ENCODE data around the gene TMEM130.

Gene TMEM130

DNA sequence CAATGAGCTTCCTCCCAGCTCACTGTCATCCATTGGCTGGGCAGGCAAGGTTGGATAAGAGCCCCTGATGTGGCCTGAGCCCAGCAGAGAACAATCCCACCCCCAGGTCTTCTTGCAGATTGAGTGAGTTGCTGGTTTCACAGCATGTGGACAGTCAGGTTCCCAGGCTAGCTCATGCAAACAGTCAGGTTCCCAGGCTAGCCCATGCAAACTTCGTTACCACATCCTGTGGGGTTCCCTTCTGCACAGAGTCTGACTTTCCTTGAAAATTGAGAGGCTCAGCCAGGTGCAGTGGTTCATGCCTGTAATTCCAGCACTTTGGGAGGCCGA is 67.1 kb downstream of the TMEM130 start:
- Histone ChIP-seq H3K79me2 (ENCODE audit: insufficient read depth, low read length) (no peaks in the 10 kb centered on the region), H3K9me3 (ENCODE audit: insufficient read depth, low read length, severe bottlenecking) (peaks cover 2% of the 10 kb centered on the region), H3K27me3 (ENCODE audit: insufficient read depth, low read length, poor library complexity) (no peaks in the 10 kb centered on the region), H3K27ac (ENCODE audit: low read length) (no peak overlapping the region), H3K4me2 (ENCODE audit: insufficient read depth, low read length) (no peak overlapping the region), H4K20me1 (ENCODE audit: insufficient read depth, low read length) (no peaks in the 10 kb centered on the region), H3K9ac (ENCODE audit: low read depth, low read length) (no peak overlapping the region), H3K4me3 (ENCODE audit: low read depth in 1 of 2, low read length in 2 of 2) (no peak overlapping the region), H3K4me1 (ENCODE audit: insufficient read depth, low read length) (no peaks in the 10 kb centered on the region), H2AFZ (ENCODE audit: low read depth, low read length) (no peak overlapping the region), H3K36me3 (ENCODE audit: insufficient read depth, low read length) (no peaks in the 10 kb centered on the region)
- DNase-seq = peak; percentile 8
- TF ChIP-seq EZH2 (IDR thresholded peaks at IDR 0.05; ENCODE audit: borderline replicate concordance, low read depth, low read length, severe bottlenecking) = no peak
- TF ChIP-seq, protein P1, sequence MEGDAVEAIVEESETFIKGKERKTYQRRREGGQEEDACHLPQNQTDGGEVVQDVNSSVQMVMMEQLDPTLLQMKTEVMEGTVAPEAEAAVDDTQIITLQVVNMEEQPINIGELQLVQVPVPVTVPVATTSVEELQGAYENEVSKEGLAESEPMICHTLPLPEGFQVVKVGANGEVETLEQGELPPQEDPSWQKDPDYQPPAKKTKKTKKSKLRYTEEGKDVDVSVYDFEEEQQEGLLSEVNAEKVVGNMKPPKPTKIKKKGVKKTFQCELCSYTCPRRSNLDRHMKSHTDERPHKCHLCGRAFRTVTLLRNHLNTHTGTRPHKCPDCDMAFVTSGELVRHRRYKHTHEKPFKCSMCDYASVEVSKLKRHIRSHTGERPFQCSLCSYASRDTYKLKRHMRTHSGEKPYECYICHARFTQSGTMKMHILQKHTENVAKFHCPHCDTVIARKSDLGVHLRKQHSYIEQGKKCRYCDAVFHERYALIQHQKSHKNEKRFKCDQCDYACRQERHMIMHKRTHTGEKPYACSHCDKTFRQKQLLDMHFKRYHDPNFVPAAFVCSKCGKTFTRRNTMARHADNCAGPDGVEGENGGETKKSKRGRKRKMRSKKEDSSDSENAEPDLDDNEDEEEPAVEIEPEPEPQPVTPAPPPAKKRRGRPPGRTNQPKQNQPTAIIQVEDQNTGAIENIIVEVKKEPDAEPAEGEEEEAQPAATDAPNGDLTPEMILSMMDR (IDR thresholded peaks at IDR 0.05; ENCODE audit: borderline replicate concordance, extremely low read depth, low read length, poor library complexity, severe bottlenecking) = no peak
- ATAC-seq (ENCODE audit: insufficient read depth, low read depth) = no peak

DNA sequence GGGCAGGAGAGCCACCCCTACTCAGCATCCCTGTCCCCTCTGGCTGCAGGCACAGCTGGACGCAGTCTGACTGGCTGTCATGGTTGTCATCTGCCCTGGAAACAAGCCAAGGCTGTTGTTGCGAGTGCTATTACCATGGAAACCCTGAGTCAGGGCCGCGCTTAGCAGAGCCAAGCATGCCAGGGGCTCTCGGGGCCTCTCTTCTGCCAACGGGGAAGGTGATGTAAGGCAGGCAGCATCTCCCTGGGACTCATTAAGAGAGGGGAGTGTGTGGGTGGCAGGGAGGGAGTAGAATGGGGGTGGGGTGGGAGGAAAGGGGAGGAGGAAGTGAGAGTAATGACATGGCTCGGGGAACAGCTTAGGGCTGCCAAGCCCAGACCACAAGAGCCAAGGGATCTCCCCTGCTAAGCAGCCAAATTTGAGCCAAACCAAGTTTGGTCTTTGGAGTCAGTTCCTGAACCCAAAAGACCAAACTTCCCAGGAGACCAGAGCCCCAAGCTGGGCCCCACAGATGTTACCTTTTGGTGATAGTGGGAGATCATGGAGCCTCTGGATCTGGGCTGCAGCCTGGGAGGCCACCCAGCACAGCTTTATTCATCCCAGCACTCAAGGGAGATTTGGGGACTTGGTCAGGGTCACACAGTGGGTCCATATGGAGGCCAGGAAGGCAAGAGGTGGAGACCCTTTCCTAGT is 67.6 kb downstream of the TMEM130 start:
- H3K4me1 ChIP-seq (ENCODE audit: insufficient read depth, low read length) = no peaks in the 10 kb centered on the region
- peak; percentile 7 for DNase-seq
- no peaks in the 10 kb centered on the region for H3K27me3 ChIP-seq (ENCODE audit: insufficient read depth, low read length, poor library complexity)
- no peak overlapping the region for H3K9ac ChIP-seq (ENCODE audit: low read depth, low read length)
- no peaks in the 10 kb centered on the region for H3K36me3 ChIP-seq (ENCODE audit: insufficient read depth, low read length)
- no peaks in the 10 kb centered on the region for H3K79me2 ChIP-seq (ENCODE audit: insufficient read depth, low read length)
- H2AFZ ChIP-seq (ENCODE audit: low read depth, low read length) = no peak overlapping the region
- H3K9me3 ChIP-seq (ENCODE audit: insufficient read depth, low read length, severe bottlenecking) = peaks cover 2% of the 10 kb centered on the region
- no peak overlapping the region for H3K27ac ChIP-seq (ENCODE audit: low read length)
- no peaks in the 10 kb centered on the region for H4K20me1 ChIP-seq (ENCODE audit: insufficient read depth, low read length)
- no peak for TF ChIP-seq EZH2 (IDR thresholded peaks at IDR 0.05; ENCODE audit: borderline replicate concordance, low read depth, low read length, severe bottlenecking)
- TF ChIP-seq, protein P1 (IDR thresholded peaks at IDR 0.05; ENCODE audit: borderline replicate concordance, extremely low read depth, low read length, poor library complexity, severe bottlenecking) = no peak
- ATAC-seq (ENCODE audit: insufficient read depth, low read depth) = peak; percentile 24; the same call in 1 of the 3 replicates
- no peak overlapping the region for H3K4me2 ChIP-seq (ENCODE audit: insufficient read depth, low read length)
- H3K4me3 ChIP-seq (ENCODE audit: low read depth in 1 of 2, low read length in 2 of 2) = no peak overlapping the region

- Histone ChIP-seq H2AFZ (ENCODE audit: low read depth, low read length) (no peak overlapping the region), H3K79me2 (ENCODE audit: insufficient read depth, low read length) (no peaks in the 10 kb centered on the region), H3K4me3 (ENCODE audit: low read depth in 1 of 2, low read length in 2 of 2) (no peak overlapping the region), H3K9me3 (ENCODE audit: insufficient read depth, low read length, severe bottlenecking) (peaks cover 2% of the 10 kb centered on the region), H3K27ac (ENCODE audit: low read length) (no peak overlapping the region), H3K9ac (ENCODE audit: low read depth, low read length) (no peak overlapping the region), H4K20me1 (ENCODE audit: insufficient read depth, low read length) (no peaks in the 10 kb centered on the region), H3K36me3 (ENCODE audit: insufficient read depth, low read length) (no peaks in the 10 kb centered on the region), H3K4me2 (ENCODE audit: insufficient read depth, low read length) (no peak overlapping the region), H3K27me3 (ENCODE audit: insufficient read depth, low read length, poor library complexity) (no peaks in the 10 kb centered on the region), H3K4me1 (ENCODE audit: insufficient read depth, low read length) (no peaks in the 10 kb centered on the region)
- DNase-seq (no peak), ATAC-seq (ENCODE audit: insufficient read depth, low read depth) (no peak)
- TF ChIP-seq, protein P1 (IDR thresholded peaks at IDR 0.05; ENCODE audit: borderline replicate concordance, extremely low read depth, low read length, poor library complexity, severe bottlenecking) = no peak
- TF ChIP-seq EZH2 (IDR thresholded peaks at IDR 0.05; ENCODE audit: borderline replicate concordance, low read depth, low read length, severe bottlenecking) = no peak
Observed at GRCh38 chr7:98800996-98801395, 68.8 kb downstream of the TMEM130 start.

Measured in DND-41 (cell line).